Panc1 (cell line): ENCODE data around the gene GGA2. TPM values are rescaled to one million over a fixed set of nuclear protein-coding genes. Genes with fewer than 3 reads are reported as not detected.

Experiments
- ATAC-seq: fragments of 200-7000 bp; cut with Tn5 transposase; 2 replicates; pipeline ENCODE4 v1.9.1; 2020; ENCODE audit warnings: mild to moderate bottlenecking, moderate library complexity
- BruUV-seq: library from RNA; stranded (reverse); fragments of 400-500 nt; replicated peaks from 2 replicates; lab custom pipeline; 2021; lab: Mats Ljungman, UMichigan
- CTCF ChIA-PET: fragments of 300-600 bp; sonication (Branson Sonifier 250); formaldehyde crosslinking; loops from one replicate; lab custom pipeline; 2022; ENCODE audit warnings: antibody characterized with exemption; lab: Charles Lee
- POLR2A ChIA-PET: fragments of 300-600 bp; sonication (Branson Sonifier 250); formaldehyde crosslinking; loops from one replicate; lab custom pipeline; 2022; ENCODE audit warnings: antibody characterized with exemption; lab: Charles Lee
- DNase-seq: peaks from one replicate; pipeline ENCODE4 v3.0.0-alpha.2; 2010; ENCODE audit warnings: low read depth, low spot score
- H3K27ac ChIP-seq: 2 replicates; pipeline ENCODE4 v1.5.1; 2011; ENCODE audit warnings: mild to moderate bottlenecking, low read length, inconsistent platforms
- H3K27me3 ChIP-seq: fragments of 200-500 bp; sonication (Bioruptor generic); 2 replicates; pipeline ENCODE4 v1.6.0; 2014; ENCODE audit warnings: low read length, inconsistent platforms; ENCODE audit not compliant: control insufficient read depth, insufficient read depth
- H3K36me3 ChIP-seq: fragments of 200-500 bp; sonication (Bioruptor generic); 2 replicates; pipeline ENCODE4 v1.5.1; 2014; ENCODE audit warnings: inconsistent platforms, mild to moderate bottlenecking, low read length, moderate library complexity; ENCODE audit not compliant: control insufficient read depth, insufficient read depth
- H3K4me1 ChIP-seq: 2 replicates; pipeline ENCODE4 v1.5.1; 2011; ENCODE audit warnings: inconsistent platforms, mild to moderate bottlenecking, low read length, moderate library complexity; ENCODE audit not compliant: control insufficient read depth, insufficient read depth
- H3K4me3 ChIP-seq, 2 experiments: 2 replicates each; pipeline ENCODE4 v1.5.1; 2011 to 2012; ENCODE audit warnings: low read depth in 2 of 2, low read length in 2 of 2, mild to moderate bottlenecking in 2 of 2, inconsistent platforms in 1 of 2, moderate library complexity in 1 of 2
- H3K9me3 ChIP-seq: fragments of 200-500 bp; sonication (Bioruptor generic); 2 replicates; pipeline ENCODE4 v1.5.1; 2014; ENCODE audit warnings: low read depth, mild to moderate bottlenecking, inconsistent platforms, low read length, moderate library complexity; ENCODE audit not compliant: control insufficient read depth, insufficient read depth
- CTCF ChIP-seq: fragments of 450-650 bp; IDR thresholded peaks from 2 replicates; pipeline ENCODE4 v1.5.1; 2017; ENCODE audit warnings: mild to moderate bottlenecking
- POLR2AphosphoS5 ChIP-seq: IDR thresholded peaks from 2 replicates; pipeline ENCODE4 v1.6.1; 2012; ENCODE audit warnings: mild to moderate bottlenecking, low read depth, low read length, moderate library complexity
- REST ChIP-seq, 2 experiments: IDR thresholded peaks; 2 replicates each; pipeline ENCODE4 v1.6.1; 2011 to 2012; ENCODE audit warnings: low read depth in 2 of 2, control low read depth in 1 of 2, low read length in 1 of 2, mild to moderate bottlenecking in 1 of 2, moderate library complexity in 1 of 2; ENCODE audit not compliant: insufficient read depth in 1 of 2
- SIN3A ChIP-seq: IDR thresholded peaks from 2 replicates; pipeline ENCODE4 v1.6.1; 2012; ENCODE audit warnings: low read depth, mild to moderate bottlenecking, low read length, moderate library complexity, borderline replicate concordance; ENCODE audit not compliant: insufficient read depth
- TCF7L2 ChIP-seq: IDR thresholded peaks from 2 replicates; pipeline ENCODE4 v1.6.1; 2011; ENCODE audit warnings: mild to moderate bottlenecking, low read depth, low read length, inconsistent platforms
- in situ Hi-C: cut with HindIII; loops from 2 replicates; pipeline ENCODE4 v1.10.0; 2016; ENCODE audit warnings: low sequenced_read_pairs, low pct_unique_long_range_greater_than_20kb
- intact Hi-C: fragments of 100-400 bp; cut with micrococcal nuclease; formaldehyde crosslinking; loops from one replicate; pipeline ENCODE4 v1.10.0; 2022; ENCODE audit not compliant: unreplicated experiment
- total RNA-seq: library from RNA; stranded (reverse); gene quantifications from one replicate; pipeline ENCODE4 v1.2.1, GENCODE V29; 2021; ENCODE audit not compliant: unreplicated experiment

The GGA2 gene
- total RNA-seq, 1 experiment from 2014 or later: 100 TPM

GRCh38 chr16:23554536-23554935 lies 44.2 kb upstream of the GGA2 start:
- ATAC-seq: no peak

GRCh38 chr16:23552161-23552560 lies 41.9 kb upstream of the GGA2 start:
- Histone ChIP-seq H3K36me3 (peaks cover 13% of the 10 kb centered on the region), H3K9me3 (no peaks in the 10 kb centered on the region), H3K4me1 (peaks cover 5% of the 10 kb centered on the region; the same call in 1 of the 2 replicates), H3K27me3 (no peaks in the 10 kb centered on the region), H3K27ac (no peak overlapping the region), H3K4me3 (no peak overlapping the region)
- ChIA-PET POLR2A (no interaction called here), CTCF (no interaction called here)
- no TSS peak for BruUV-seq
- ATAC-seq (no peak), DNase-seq (no peak)
- TF ChIP-seq TCF7L2: no peak
- intact Hi-C loops (no loop called here), in situ Hi-C loops (no loop called here)

More at GRCh38 chr16:23554536-23554935, 44.2 kb upstream of the GGA2 start:
- H3K27me3 ChIP-seq: no peaks in the 10 kb centered on the region
- no peak overlapping the region for H3K27ac ChIP-seq
- H3K4me3 ChIP-seq: no peak overlapping the region
- in situ Hi-C loops: no loop called here
- H3K9me3 ChIP-seq: no peaks in the 10 kb centered on the region
- ChIA-PET CTCF (no interaction called here), POLR2A (no interaction called here)
- intact Hi-C loops: no loop called here
- peaks cover 9% of the 10 kb centered on the region; the same call in 1 of the 2 replicates for H3K4me1 ChIP-seq
- peaks cover 6% of the 10 kb centered on the region for H3K36me3 ChIP-seq
- TF ChIP-seq REST (IDR thresholded peaks at IDR 0.05; ENCODE audit: insufficient read depth in 1 of 2, low read depth in 2 of 2, low read length in 1 of 2) (no peak), CTCF (no peak), SIN3A (no peak), TCF7L2 (no peak), POLR2AphosphoS5 (no peak)
- no peak for DNase-seq
- no TSS peak for BruUV-seq

GRCh38 chr16:23549938-23550337 lies 39.6 kb upstream of the GGA2 start:
- DNase-seq (no peak), ATAC-seq (no peak)
- TF ChIP-seq TCF7L2: no peak
- no peak for TF ChIP-seq SIN3A
- TF ChIP-seq POLR2AphosphoS5: no peak
- TF ChIP-seq CTCF: no peak
- no peak for TF ChIP-seq REST (IDR thresholded peaks at IDR 0.05; ENCODE audit: insufficient read depth in 1 of 2, low read depth in 2 of 2, low read length in 1 of 2)
- in situ Hi-C loops: no loop called here
- Histone ChIP-seq H3K4me3 (no peak overlapping the region), H3K27ac (no peak overlapping the region), H3K9me3 (no peaks in the 10 kb centered on the region), H3K27me3 (no peaks in the 10 kb centered on the region), H3K36me3 (peaks cover 17% of the 10 kb centered on the region), H3K4me1 (no peaks in the 10 kb centered on the region)
- intact Hi-C loops: no loop called here
- BruUV-seq: no TSS peak
- POLR2A ChIA-PET: no interaction called here
- CTCF ChIA-PET: no interaction called here
